WERI-Rb-1 (cell line): ENCODE results near the gene GRAMD1B.
A peak's percentile ranks its signal among the peaks of the same experiment; 100 is the strongest.

Experiments
- DNase-seq: peaks from one replicate; pipeline ENCODE4 v3.0.0-alpha.2; 2020
- H3K27ac ChIP-seq: fragments of 250-450 bp; sonication (Bioruptor Pico); 2 replicates; pipeline ENCODE4 v1.5.1; 2020; ENCODE audit warnings: mild to moderate bottlenecking, moderate library complexity
- H3K27me3 ChIP-seq: fragments of 250-450 bp; sonication (Bioruptor Pico); 2 replicates; pipeline ENCODE4 v1.5.1; 2021; ENCODE audit warnings: mild to moderate bottlenecking, low read depth, moderate library complexity; ENCODE audit not compliant: insufficient read depth, severe bottlenecking
- H3K36me3 ChIP-seq: fragments of 250-450 bp; sonication (Bioruptor Pico); 2 replicates; pipeline ENCODE4 v1.5.1; 2020; ENCODE audit warnings: mild to moderate bottlenecking, moderate library complexity
- H3K4me3 ChIP-seq: 2 replicates; pipeline ENCODE4 v1.5.1; 2011; ENCODE audit warnings: low read depth, mild to moderate bottlenecking, control low read depth, low read length
- H3K9me3 ChIP-seq: fragments of 250-450 bp; sonication (Bioruptor Pico); 2 replicates; pipeline ENCODE4 v1.5.1; 2021; ENCODE audit warnings: mild to moderate bottlenecking, moderate library complexity; ENCODE audit not compliant: severe bottlenecking
- TF ChIP-seq, protein P1 (sequence below): IDR thresholded peaks from 2 replicates; pipeline ENCODE4 v1.5.1; 2011; ENCODE audit warnings: low read depth, mild to moderate bottlenecking, control low read depth, inconsistent platforms, low read length

GRAMD1B gene

DNA sequence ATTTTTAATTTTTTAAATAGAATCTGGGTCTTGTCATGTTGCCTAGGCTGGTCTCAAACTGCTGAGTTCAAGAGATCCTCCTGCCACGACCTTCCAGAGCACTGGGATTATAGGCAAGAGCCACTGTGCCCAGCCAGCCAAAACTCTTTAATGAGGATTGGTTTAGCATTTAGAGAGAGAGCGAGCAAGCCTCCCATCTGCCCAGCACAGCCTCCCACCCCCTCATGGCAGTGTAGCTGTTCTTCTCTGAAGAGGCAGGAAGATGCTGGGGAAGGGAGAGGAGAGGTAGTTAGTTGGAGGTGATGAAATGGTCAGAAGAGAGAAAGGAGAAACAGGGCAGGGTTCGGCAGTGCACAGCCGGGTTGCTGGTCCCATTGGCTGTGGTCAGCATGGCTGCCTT is 118.7 kb downstream of the GRAMD1B start:
- peak; percentile 86 for DNase-seq
- Histone ChIP-seq H3K27me3 (no peaks in the 10 kb centered on the region), H3K36me3 (no peaks in the 10 kb centered on the region), H3K9me3 (no peaks in the 10 kb centered on the region), H3K27ac (peak overlapping the region; percentile 88), H3K4me3 (peak overlapping the region; percentile 14)
- TF ChIP-seq, protein P1, sequence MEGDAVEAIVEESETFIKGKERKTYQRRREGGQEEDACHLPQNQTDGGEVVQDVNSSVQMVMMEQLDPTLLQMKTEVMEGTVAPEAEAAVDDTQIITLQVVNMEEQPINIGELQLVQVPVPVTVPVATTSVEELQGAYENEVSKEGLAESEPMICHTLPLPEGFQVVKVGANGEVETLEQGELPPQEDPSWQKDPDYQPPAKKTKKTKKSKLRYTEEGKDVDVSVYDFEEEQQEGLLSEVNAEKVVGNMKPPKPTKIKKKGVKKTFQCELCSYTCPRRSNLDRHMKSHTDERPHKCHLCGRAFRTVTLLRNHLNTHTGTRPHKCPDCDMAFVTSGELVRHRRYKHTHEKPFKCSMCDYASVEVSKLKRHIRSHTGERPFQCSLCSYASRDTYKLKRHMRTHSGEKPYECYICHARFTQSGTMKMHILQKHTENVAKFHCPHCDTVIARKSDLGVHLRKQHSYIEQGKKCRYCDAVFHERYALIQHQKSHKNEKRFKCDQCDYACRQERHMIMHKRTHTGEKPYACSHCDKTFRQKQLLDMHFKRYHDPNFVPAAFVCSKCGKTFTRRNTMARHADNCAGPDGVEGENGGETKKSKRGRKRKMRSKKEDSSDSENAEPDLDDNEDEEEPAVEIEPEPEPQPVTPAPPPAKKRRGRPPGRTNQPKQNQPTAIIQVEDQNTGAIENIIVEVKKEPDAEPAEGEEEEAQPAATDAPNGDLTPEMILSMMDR = no peak

DNA sequence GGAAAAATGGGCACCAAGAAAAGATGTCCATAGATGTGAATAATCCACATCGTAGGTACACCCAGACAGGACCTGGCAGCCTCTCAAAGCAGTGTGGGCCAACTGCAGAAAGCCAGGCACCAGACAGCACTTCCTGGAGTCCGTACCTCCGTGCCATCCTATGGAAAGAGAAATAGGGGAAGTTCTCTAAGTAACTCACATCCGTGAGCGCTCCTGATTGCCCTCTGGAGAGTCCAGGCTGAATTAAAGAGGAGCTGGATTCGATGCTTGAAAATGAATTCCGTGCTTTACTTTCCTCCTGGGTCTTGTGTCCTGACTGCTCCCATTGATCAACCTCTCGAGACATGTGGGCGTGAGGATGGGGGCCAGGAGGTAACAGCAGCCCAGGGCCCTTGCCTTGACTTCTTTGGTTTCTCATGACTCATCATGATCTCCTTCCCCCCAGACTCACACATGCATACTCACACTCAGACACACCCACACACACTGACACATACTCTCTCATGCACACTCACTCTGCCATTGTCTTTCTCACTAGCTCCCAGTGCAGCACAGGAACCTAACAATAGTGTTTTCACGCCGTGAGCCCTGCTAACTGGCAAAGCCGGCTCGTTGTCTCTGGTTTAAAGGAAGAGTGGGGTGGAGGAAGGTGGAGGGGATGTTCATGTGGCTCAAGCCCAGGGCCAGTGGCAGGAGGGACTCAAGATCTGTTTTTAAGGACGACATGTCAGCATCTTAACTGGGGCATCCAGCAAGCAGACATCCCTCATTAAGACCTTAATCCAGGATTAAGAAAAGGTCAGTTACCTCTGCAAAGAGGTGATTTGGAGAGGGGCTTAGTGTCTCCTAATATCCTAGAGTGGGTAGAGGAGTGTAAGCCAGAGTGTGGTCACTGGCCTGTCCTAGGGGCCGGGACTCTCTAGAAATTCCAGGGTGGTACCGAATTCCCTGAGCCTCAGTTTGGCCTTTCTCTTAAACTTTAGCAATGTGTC is 120.2 kb downstream of the GRAMD1B start:
- Histone ChIP-seq H3K4me3 (peak overlapping the region; percentile 17), H3K9me3 (no peaks in the 10 kb centered on the region), H3K27me3 (no peaks in the 10 kb centered on the region), H3K36me3 (no peaks in the 10 kb centered on the region; the same call in 1 of the 2 replicates), H3K27ac (peak overlapping the region; percentile 88)
- TF ChIP-seq, protein P1 = no peak
- peak; percentile 88 for DNase-seq

DNA sequence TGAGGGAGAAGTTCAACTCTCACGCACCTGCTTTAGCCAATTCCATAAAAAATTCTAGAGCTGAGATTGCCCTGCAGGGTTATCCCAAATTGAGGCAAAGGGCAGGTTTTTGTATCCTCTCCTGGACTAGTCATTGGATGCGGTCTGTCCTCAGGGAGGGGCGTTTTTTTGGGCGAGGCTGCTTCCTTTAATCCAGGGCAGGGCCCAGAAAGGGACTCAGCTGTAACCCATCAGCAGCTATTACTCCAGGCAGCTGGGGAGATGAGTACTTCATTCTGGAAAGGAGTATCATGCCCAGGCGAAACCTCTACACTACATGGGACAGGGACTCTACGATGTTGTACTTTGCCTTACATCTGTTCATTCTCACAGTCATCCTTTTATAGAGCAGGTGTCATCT is 121.0 kb downstream of the GRAMD1B start:
- Histone ChIP-seq H3K36me3 (no peaks in the 10 kb centered on the region; the same call in 1 of the 2 replicates), H3K27ac (peak overlapping the region; percentile 88), H3K27me3 (no peaks in the 10 kb centered on the region), H3K9me3 (no peaks in the 10 kb centered on the region), H3K4me3 (peak overlapping the region; percentile 15)
- TF ChIP-seq, protein P1 = no peak
- DNase-seq = no peak

DNA sequence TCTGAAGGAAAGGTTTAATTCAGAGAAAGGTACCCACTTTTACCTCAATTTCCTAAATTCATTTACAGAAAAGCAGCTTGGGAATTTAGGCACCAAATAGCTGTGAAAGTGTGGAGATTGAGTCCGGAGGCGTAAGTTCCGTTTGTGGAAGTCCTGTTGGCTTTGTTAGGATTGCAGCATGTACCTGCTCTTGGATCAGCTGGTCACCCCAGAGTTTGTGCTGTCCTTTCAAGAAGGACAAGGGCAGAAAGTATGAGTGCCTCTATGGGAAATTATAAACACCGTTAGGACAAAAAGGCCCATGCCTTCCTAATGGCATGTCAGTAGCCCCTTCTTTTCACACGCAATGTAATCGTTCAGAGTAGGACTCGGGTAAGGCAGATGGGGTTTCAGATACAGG is 126.6 kb downstream of the GRAMD1B start:
- Histone ChIP-seq H3K4me3 (no peak overlapping the region), H3K36me3 (no peaks in the 10 kb centered on the region; the same call in none of the 2 replicates), H3K27me3 (no peaks in the 10 kb centered on the region), H3K27ac (no peak overlapping the region), H3K9me3 (no peaks in the 10 kb centered on the region)
- DNase-seq = no peak
- TF ChIP-seq, protein P1 = no peak

DNA sequence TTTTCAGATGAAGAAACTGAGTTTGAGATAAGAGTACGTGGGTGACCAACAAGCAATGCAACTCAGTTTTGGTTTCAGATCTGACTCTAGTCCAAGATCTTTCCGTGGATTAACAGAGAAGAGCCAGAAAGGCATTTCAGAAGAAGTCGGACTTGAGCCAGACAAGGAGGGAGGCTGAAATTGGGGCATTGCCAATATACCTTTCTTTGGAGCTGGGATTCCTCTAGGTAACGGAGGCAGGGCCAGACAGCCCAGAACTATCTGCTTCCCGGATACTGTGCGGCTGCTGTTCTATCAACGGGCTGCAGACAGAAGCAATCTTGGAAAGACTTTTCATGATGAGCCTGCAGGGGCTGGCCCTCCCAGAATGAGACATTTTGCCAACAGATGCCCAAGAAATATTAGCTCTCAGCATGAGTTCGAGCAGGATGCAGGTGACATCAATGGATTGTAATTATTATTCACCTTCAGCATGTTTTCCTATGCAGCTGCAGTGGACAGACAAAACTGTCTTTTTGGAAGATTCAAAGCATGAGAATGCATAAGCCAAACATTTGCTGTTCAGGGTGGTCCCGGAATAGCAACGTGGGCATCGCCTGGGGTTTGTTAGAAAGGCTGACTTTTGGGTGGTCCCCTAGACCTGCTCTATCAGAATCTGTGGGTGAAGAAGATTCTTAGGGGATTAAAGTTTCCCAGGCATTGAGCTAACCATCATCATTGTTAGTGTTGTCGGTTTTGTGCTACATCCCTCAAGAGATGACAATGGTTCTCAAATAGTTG is 128.7 kb downstream of the GRAMD1B start:
- DNase-seq = no peak
- H3K27ac ChIP-seq = no peak overlapping the region
- no peaks in the 10 kb centered on the region for H3K27me3 ChIP-seq
- TF ChIP-seq, protein P1 = no peak
- H3K9me3 ChIP-seq = no peaks in the 10 kb centered on the region
- no peaks in the 10 kb centered on the region; the same call in none of the 2 replicates for H3K36me3 ChIP-seq
- H3K4me3 ChIP-seq = no peak overlapping the region
